Panc1 (cell line): ENCODE data around the gene MLPH. TPM values are rescaled to one million over a fixed set of nuclear protein-coding genes. Genes with fewer than 3 reads are reported as not detected.

Source experiments
- ATAC-seq: fragments of 200-7000 bp; cut with Tn5 transposase; 2 replicates; pipeline ENCODE4 v1.9.1; 2020; ENCODE audit warnings: mild to moderate bottlenecking, moderate library complexity
- BruUV-seq: library from RNA; stranded (reverse); fragments of 400-500 nt; replicated peaks from 2 replicates; lab custom pipeline; 2021; lab: Mats Ljungman, UMichigan
- CTCF ChIA-PET: fragments of 300-600 bp; sonication (Branson Sonifier 250); formaldehyde crosslinking; loops from one replicate; lab custom pipeline; 2022; ENCODE audit warnings: antibody characterized with exemption; lab: Charles Lee
- POLR2A ChIA-PET: fragments of 300-600 bp; sonication (Branson Sonifier 250); formaldehyde crosslinking; loops from one replicate; lab custom pipeline; 2022; ENCODE audit warnings: antibody characterized with exemption; lab: Charles Lee
- DNase-seq: peaks from one replicate; pipeline ENCODE4 v3.0.0-alpha.2; 2010; ENCODE audit warnings: low read depth, low spot score
- H3K27ac ChIP-seq: 2 replicates; pipeline ENCODE4 v1.5.1; 2011; ENCODE audit warnings: mild to moderate bottlenecking, low read length, inconsistent platforms
- H3K27me3 ChIP-seq: fragments of 200-500 bp; sonication (Bioruptor generic); 2 replicates; pipeline ENCODE4 v1.6.0; 2014; ENCODE audit warnings: low read length, inconsistent platforms; ENCODE audit not compliant: control insufficient read depth, insufficient read depth
- H3K36me3 ChIP-seq: fragments of 200-500 bp; sonication (Bioruptor generic); 2 replicates; pipeline ENCODE4 v1.5.1; 2014; ENCODE audit warnings: inconsistent platforms, mild to moderate bottlenecking, low read length, moderate library complexity; ENCODE audit not compliant: control insufficient read depth, insufficient read depth
- H3K4me1 ChIP-seq: 2 replicates; pipeline ENCODE4 v1.5.1; 2011; ENCODE audit warnings: inconsistent platforms, mild to moderate bottlenecking, low read length, moderate library complexity; ENCODE audit not compliant: control insufficient read depth, insufficient read depth
- H3K4me3 ChIP-seq, 2 experiments: 2 replicates each; pipeline ENCODE4 v1.5.1; 2011 to 2012; ENCODE audit warnings: low read depth in 2 of 2, low read length in 2 of 2, mild to moderate bottlenecking in 2 of 2, inconsistent platforms in 1 of 2, moderate library complexity in 1 of 2
- H3K9me3 ChIP-seq: fragments of 200-500 bp; sonication (Bioruptor generic); 2 replicates; pipeline ENCODE4 v1.5.1; 2014; ENCODE audit warnings: low read depth, mild to moderate bottlenecking, inconsistent platforms, low read length, moderate library complexity; ENCODE audit not compliant: control insufficient read depth, insufficient read depth
- POLR2AphosphoS5 ChIP-seq: IDR thresholded peaks from 2 replicates; pipeline ENCODE4 v1.6.1; 2012; ENCODE audit warnings: mild to moderate bottlenecking, low read depth, low read length, moderate library complexity
- REST ChIP-seq, 2 experiments: IDR thresholded peaks; 2 replicates each; pipeline ENCODE4 v1.6.1; 2011 to 2012; ENCODE audit warnings: low read depth in 2 of 2, control low read depth in 1 of 2, low read length in 1 of 2, mild to moderate bottlenecking in 1 of 2, moderate library complexity in 1 of 2; ENCODE audit not compliant: insufficient read depth in 1 of 2
- SIN3A ChIP-seq: IDR thresholded peaks from 2 replicates; pipeline ENCODE4 v1.6.1; 2012; ENCODE audit warnings: low read depth, mild to moderate bottlenecking, low read length, moderate library complexity, borderline replicate concordance; ENCODE audit not compliant: insufficient read depth
- TCF7L2 ChIP-seq: IDR thresholded peaks from 2 replicates; pipeline ENCODE4 v1.6.1; 2011; ENCODE audit warnings: mild to moderate bottlenecking, low read depth, low read length, inconsistent platforms
- in situ Hi-C: cut with HindIII; loops from 2 replicates; pipeline ENCODE4 v1.10.0; 2016; ENCODE audit warnings: low sequenced_read_pairs, low pct_unique_long_range_greater_than_20kb
- intact Hi-C: fragments of 100-400 bp; cut with micrococcal nuclease; formaldehyde crosslinking; loops from one replicate; pipeline ENCODE4 v1.10.0; 2022; ENCODE audit not compliant: unreplicated experiment
- total RNA-seq: library from RNA; stranded (reverse); gene quantifications from one replicate; pipeline ENCODE4 v1.2.1, GENCODE V29; 2021; ENCODE audit not compliant: unreplicated experiment
- TF ChIP-seq, protein P1 (sequence below): fragments of 450-650 bp; IDR thresholded peaks from 2 replicates; pipeline ENCODE4 v1.5.1; 2017; ENCODE audit warnings: mild to moderate bottlenecking

Gene MLPH
- total RNA-seq, 1 experiment from 2014 or later = 60.2 TPM

DNA sequence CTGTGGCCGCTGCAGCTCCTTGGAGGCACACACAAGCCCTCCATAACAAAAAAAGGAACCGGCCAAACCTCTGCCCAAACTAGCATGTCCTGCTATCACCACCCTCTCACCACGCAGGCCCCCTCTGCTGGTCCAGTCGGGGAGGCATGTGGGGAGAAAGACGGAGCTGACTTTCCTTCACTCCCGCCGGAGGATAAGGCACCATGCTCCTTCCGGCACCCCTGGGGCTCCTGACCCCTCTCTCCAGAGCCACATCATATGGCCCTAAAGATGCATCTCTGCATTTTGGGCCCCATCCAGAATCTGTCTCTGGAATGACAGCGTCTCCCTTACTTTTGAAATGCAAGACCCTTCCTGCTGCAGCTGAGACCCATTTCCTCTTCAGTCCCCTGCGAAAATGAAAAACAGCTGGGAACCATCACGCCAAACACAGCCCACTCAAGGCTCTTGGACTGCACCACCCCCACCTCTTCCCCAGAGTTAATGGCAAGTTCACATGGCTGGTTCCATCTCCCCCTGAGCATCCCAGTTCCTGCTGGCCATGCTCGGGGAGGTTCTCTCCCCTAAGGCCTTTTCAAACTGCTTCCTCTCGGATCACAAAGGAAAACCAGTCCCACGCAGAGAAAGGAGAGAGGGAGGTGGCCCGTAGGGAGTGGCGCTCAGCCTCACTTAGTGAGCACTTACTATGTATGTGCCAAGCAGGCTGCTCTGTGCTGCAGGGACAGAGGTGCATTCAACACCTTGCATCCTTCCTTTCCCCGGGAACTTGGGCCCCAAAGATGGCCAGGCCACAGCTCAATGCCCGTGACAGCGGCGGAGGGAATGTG is 35.2 kb upstream of the MLPH start:
- H3K27me3 ChIP-seq = no peaks in the 10 kb centered on the region
- H3K9me3 ChIP-seq = no peaks in the 10 kb centered on the region
- no TSS peak for BruUV-seq
- ChIA-PET CTCF (interaction anchor here (1.1 kb wide), 1 partner anchor 30 kb away, joined by 3 read pairs; no protein-coding TSS in a partner anchor), POLR2A (no interaction called here)
- TF ChIP-seq SIN3A (no peak), REST (IDR thresholded peaks at IDR 0.05; ENCODE audit: insufficient read depth in 1 of 2, low read depth in 2 of 2, low read length in 1 of 2) (no peak), POLR2AphosphoS5 (no peak), TCF7L2 (no peak)
- TF ChIP-seq, protein P1, sequence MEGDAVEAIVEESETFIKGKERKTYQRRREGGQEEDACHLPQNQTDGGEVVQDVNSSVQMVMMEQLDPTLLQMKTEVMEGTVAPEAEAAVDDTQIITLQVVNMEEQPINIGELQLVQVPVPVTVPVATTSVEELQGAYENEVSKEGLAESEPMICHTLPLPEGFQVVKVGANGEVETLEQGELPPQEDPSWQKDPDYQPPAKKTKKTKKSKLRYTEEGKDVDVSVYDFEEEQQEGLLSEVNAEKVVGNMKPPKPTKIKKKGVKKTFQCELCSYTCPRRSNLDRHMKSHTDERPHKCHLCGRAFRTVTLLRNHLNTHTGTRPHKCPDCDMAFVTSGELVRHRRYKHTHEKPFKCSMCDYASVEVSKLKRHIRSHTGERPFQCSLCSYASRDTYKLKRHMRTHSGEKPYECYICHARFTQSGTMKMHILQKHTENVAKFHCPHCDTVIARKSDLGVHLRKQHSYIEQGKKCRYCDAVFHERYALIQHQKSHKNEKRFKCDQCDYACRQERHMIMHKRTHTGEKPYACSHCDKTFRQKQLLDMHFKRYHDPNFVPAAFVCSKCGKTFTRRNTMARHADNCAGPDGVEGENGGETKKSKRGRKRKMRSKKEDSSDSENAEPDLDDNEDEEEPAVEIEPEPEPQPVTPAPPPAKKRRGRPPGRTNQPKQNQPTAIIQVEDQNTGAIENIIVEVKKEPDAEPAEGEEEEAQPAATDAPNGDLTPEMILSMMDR = no peak
- no peak overlapping the region for H3K27ac ChIP-seq
- no peak for DNase-seq
- ATAC-seq = peak; percentile 44; the same call in 1 of the 2 replicates
- no peak overlapping the region for H3K4me3 ChIP-seq
- in situ Hi-C loops (no loop called here), intact Hi-C loops (no loop called here)
- no peaks in the 10 kb centered on the region for H3K36me3 ChIP-seq
- H3K4me1 ChIP-seq = no peaks in the 10 kb centered on the region

DNA sequence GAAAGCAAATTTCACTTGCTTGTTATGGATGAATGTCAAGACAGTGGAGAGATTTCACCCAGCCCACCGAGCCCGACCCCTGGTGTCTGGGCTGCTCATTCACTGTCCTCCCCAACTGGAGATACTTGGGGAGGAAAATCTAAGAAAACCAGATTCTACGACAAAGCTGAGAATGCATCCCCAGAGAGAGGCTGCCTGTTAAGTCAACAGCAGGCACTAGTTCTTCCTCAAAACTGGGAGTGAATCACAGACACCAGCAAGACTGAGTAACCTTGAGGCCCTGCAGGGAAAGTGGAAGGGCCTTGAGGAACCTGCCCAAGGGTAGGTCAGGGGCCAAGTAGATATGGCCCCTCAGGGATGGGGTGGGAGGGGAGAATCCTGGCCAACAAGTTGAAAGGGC is 34.2 kb upstream of the MLPH start:
- H3K4me3 ChIP-seq = no peak overlapping the region
- TF ChIP-seq, protein P1 = no peak
- TF ChIP-seq POLR2AphosphoS5 (no peak), REST (IDR thresholded peaks at IDR 0.05; ENCODE audit: insufficient read depth in 1 of 2, low read depth in 2 of 2, low read length in 1 of 2) (no peak), TCF7L2 (no peak), SIN3A (no peak)
- BruUV-seq = no TSS peak
- H3K9me3 ChIP-seq = no peaks in the 10 kb centered on the region
- no peaks in the 10 kb centered on the region for H3K27me3 ChIP-seq
- ChIA-PET CTCF (no interaction called here), POLR2A (no interaction called here)
- in situ Hi-C loops = no loop called here
- H3K4me1 ChIP-seq = no peaks in the 10 kb centered on the region
- no peaks in the 10 kb centered on the region for H3K36me3 ChIP-seq
- no peak overlapping the region for H3K27ac ChIP-seq
- DNase-seq (no peak), ATAC-seq (no peak)
- intact Hi-C loops = no loop called here
